Urinary bladder (tissue), 4 donors: ENCODE data around the gene MAPK10. TPM values are rescaled to one million over a fixed set of nuclear protein-coding genes. Genes with fewer than 3 reads are reported as not detected.

Experiments used
- DNase-seq: peaks from one replicate; pipeline ENCODE4 v3.0.0-alpha.2; 2015; ENCODE audit errors: extremely low spot score
- H3K27ac ChIP-seq: one replicate; pipeline ENCODE4 v1.5.1; 2013; ENCODE audit warnings: low read depth, mild to moderate bottlenecking, moderate library complexity
- H3K36me3 ChIP-seq: one replicate; pipeline ENCODE4 v1.6.1; 2013; ENCODE audit warnings: mild to moderate bottlenecking, moderate library complexity; ENCODE audit not compliant: insufficient read depth
- H3K4me1 ChIP-seq: one replicate; pipeline ENCODE4 v1.6.1; 2013; ENCODE audit warnings: mild to moderate bottlenecking, moderate library complexity; ENCODE audit not compliant: insufficient read depth
- H3K4me3 ChIP-seq: one replicate; pipeline ENCODE4 v1.5.1; 2013; ENCODE audit warnings: low read depth, low read length
- WGBS: extraction: QIAGEN DNeasy Blood & Tissue Kit; methylation state at CpG from one replicate; pipeline ENCODE4 v1.1.7; 2013; 5-methylcytosine and 5-hydroxymethylcytosine counted together
- polyA plus RNA-seq: library from polyadenylated mRNA; stranded (reverse); fragments of 200-250 nt; gene quantifications from one replicate; pipeline ENCODE4 v1.2.3, GENCODE V29; 2013
- small RNA-seq: library from RNA; depleted of rRNA; stranded (forward); fragments of <200 nt; gene quantifications from one replicate; pipeline ENCODE3, GENCODE V24; 2014
- total RNA-seq: library from RNA; depleted of rRNA; stranded (reverse); fragments of >200 nt; gene quantifications from one replicate; pipeline ENCODE4 v1.2.3, GENCODE V29; 2014
- donor health status: healthy with polysubstance abuse.
- donor health status: healthy.

Gene MAPK10
- total and polyA plus RNA-seq, 2 donors = 15.5 to 247 TPM

- no peak overlapping the region for H3K27ac ChIP-seq
- H3K36me3 ChIP-seq = no peaks in the 10 kb centered on the region
- 98% methylated on average over 1 of the region's 1 CpG for WGBS
- H3K4me3 ChIP-seq = no peak overlapping the region
- no peaks in the 10 kb centered on the region for H3K4me1 ChIP-seq
- DNase-seq = no peak
Measured at GRCh38 chr4:85963231-85963630, 396.6 kb downstream of the MAPK10 start.

DNA sequence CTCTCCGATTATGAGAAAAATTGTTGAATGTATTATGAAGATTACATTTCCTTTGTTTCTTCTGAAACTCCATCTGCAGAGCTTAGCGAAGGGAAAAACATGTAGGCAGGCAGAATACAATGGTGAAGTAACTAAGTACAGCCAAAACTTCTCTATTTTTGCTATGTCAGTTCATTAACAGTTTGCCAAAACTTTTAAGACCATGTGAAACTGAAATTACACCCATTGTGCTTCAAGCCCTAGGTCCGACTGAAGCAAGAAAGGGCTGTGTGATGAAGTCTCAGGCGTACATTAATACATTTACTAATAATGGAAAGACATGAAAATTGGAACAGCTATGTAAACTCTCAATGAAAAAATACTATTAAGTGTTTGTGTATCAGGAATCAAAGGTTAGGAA is 398.0 kb downstream of the MAPK10 start:
- H3K27ac ChIP-seq = no peak overlapping the region
- H3K36me3 ChIP-seq = no peaks in the 10 kb centered on the region
- DNase-seq = no peak
- WGBS = 84% methylated on average over 4 of the region's 4 CpGs
- no peak overlapping the region for H3K4me3 ChIP-seq
- H3K4me1 ChIP-seq = no peaks in the 10 kb centered on the region

DNA sequence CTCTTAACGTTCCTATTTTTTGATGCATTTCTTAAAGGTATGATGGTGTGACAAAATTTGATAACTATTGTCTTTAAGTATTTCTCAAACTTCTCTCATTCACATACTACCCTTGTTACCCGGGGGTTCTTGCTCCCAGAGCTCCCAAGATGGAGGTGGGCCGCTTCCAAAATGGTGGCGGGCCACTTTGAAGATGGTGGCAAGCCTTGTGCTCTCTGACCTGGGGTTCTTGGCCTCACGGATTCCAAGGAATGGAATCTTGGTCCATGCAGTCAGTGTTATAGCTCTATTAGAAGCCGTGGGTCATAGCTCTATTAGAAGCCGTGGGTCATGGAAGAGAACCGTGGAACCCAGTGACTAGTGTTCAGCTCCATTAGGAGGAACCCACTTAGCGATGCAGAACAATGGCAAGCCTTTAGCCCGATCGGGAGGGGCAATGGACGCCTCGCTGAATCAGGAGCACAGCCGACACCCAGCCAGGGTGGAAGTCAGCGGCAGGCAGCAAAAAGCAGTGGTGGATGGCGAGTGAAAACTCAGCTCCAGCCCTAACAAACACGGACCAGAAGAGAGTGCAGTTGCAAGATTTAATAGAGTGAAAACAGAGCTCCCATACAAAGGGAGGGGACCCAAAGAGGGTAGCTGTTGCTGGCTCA is 403.4 kb downstream of the MAPK10 start:
- DNase-seq = no peak
- WGBS = 92% methylated on average over 17 of the region's 17 CpGs
- H3K27ac ChIP-seq = no peak overlapping the region
- no peak overlapping the region for H3K4me3 ChIP-seq
- no peaks in the 10 kb centered on the region for H3K36me3 ChIP-seq
- no peaks in the 10 kb centered on the region for H3K4me1 ChIP-seq

DNA sequence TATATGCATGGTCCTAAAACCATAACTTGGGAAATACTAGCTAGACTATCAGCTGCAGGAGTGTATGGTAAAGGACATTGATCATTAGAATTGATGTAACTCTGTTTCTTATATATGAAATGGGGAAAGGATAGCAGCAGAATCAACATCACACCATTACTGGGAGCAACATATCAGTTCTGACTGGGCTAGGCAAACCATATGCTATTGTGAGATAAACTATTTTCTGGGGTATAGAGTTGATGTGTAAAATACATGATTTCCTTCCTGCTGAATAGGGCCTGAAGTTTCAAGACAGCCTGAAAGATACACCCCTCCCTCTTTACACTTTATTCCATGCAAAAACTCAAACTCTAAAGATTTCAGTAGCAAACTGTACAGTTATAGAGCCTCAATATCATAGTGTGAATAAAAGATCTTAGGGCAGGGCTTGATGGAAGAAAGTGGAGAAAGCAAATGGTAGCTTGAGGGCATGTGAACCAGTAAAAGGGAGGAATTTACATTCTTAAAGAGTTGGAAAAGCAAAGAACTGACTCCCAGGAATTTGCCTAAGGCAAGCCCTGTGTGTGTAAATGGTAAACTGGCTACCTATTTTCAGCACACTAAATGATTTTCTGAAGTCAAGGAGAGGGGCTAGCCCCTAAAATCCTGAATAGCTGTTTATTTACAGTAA is 404.1 kb downstream of the MAPK10 start:
- Histone ChIP-seq H3K27ac (no peak overlapping the region), H3K36me3 (no peaks in the 10 kb centered on the region), H3K4me3 (no peak overlapping the region), H3K4me1 (no peaks in the 10 kb centered on the region)
- DNase-seq = no peak

DNA sequence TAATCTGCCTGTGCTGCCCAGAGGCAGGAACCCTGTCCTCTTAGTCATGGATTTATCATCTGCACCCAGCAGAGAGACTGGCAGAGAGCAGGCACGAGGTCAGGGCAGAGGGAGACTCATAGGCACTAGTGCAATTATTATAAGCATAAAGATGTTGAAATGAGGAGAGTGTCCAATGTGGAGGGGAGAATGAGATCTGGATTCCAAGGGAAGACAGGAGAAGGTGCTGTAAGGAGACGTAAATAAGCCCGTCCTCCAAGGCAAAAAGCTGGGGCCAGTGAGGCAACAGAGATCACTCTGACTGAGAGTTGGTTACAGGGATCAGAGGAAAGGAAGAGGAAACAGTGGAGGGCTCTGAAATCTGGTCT is 406.2 kb downstream of the MAPK10 start:
- no peak overlapping the region for H3K27ac ChIP-seq
- H3K4me3 ChIP-seq = no peak overlapping the region
- no peaks in the 10 kb centered on the region for H3K36me3 ChIP-seq
- DNase-seq = no peak
- WGBS = 80% methylated on average over 3 of the region's 3 CpGs
- no peaks in the 10 kb centered on the region for H3K4me1 ChIP-seq

GRCh38 chr4:85952972-85953650 is 406.7 kb downstream of the MAPK10 start:
- no peak for DNase-seq
- WGBS = 64% methylated on average over 3 of the region's 3 CpGs
- Histone ChIP-seq H3K4me3 (no peak overlapping the region), H3K36me3 (no peaks in the 10 kb centered on the region), H3K4me1 (no peaks in the 10 kb centered on the region), H3K27ac (no peak overlapping the region)

- Histone ChIP-seq H3K36me3 (no peaks in the 10 kb centered on the region), H3K4me1 (no peaks in the 10 kb centered on the region), H3K27ac (no peak overlapping the region), H3K4me3 (no peak overlapping the region)
- no peak for DNase-seq
- 77% methylated on average over 3 of the region's 3 CpGs for WGBS
Measured at GRCh38 chr4:85952528-85952927, 407.3 kb downstream of the MAPK10 start.

DNA sequence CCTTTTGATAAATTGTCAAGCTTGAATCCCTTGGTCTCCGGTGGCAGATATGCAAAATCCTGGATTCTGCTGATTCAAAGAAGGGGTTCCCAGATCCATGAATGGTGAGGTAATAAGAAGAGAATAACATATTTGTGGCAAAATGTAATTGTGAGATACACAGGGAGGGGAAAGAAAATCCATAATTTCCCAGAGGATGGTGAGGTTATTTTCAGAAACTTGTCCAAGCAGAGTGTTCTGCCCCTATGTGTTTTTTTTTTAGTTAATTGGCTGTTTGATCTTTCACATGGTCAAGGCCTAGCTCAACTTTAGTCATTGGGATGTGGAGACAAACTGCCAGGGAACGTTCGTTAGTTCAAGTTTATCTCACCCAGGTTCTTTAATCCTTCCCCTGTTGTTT is 408.8 kb downstream of the MAPK10 start:
- H3K27ac ChIP-seq = no peak overlapping the region
- no peaks in the 10 kb centered on the region for H3K36me3 ChIP-seq
- H3K4me3 ChIP-seq = no peak overlapping the region
- DNase-seq = no peak
- 92% methylated on average over 3 of the region's 3 CpGs for whole genome bisulfite sequencing
- H3K4me1 ChIP-seq = no peaks in the 10 kb centered on the region

DNA sequence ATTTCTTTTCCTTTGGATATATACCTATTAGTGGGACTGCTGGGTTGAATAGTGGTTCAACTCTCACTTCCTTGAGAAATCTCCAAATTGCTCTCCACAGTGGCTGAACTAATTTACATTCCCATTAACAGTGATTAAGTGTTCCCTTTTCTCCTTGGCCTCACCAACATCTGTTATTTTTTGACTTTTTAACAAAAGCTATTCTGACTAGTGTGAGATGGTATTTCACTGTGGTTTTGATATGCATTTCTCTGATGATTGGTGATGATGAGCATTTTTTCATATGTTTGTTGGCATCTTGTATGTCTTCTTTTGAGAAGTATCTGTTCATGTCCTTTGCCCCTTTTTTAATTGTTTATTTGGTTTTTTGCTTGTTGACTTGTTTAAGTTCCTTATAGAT is 413.0 kb downstream of the MAPK10 start:
- H3K4me1 ChIP-seq = no peaks in the 10 kb centered on the region
- DNase-seq = no peak

GRCh38 chr4:85942107-85942506 is 417.7 kb downstream of the MAPK10 start:
- WGBS = 75% methylated on average over 5 of the region's 5 CpGs
- no peaks in the 10 kb centered on the region for H3K36me3 ChIP-seq
- H3K27ac ChIP-seq = no peak overlapping the region
- no peak for DNase-seq
- no peaks in the 10 kb centered on the region for H3K4me1 ChIP-seq
- no peak overlapping the region for H3K4me3 ChIP-seq

More for the DNA sequence above, 413.0 kb downstream of the MAPK10 start:
- no peaks in the 10 kb centered on the region for H3K36me3 ChIP-seq
- H3K27ac ChIP-seq = no peak overlapping the region
- no peak overlapping the region for H3K4me3 ChIP-seq

DNA sequence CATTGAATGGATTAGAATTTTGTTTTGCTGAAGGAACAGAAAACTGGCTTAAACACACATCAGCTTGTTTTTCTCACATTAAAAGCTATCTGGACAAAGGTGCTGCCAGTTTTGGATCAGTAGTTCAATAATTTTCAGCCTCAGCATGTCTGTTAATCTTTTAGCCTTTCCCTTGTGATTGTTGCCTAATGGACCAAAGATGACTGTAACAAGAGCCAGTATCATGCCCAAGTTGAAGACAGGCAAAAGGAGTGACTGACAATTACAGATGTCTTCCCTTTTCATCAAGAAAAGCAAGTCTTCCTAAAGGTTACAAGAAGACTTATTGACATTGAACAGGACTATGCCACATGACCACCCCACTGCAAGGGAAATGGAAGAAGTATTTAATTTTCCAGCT is 419.7 kb downstream of the MAPK10 start:
- Histone ChIP-seq H3K4me1 (no peaks in the 10 kb centered on the region), H3K4me3 (no peak overlapping the region), H3K27ac (no peak overlapping the region), H3K36me3 (no peaks in the 10 kb centered on the region)
- DNase-seq = no peak

Small RNAs within 50 kb of the gene (small RNA-seq; reads per million reads assigned to genes)
- gene RN7SKP96 = not detected

Other genes starting within 250 kb of the MAPK10 start
- 92.4 TPM for gene PTPN13, start 234.3 kb upstream of the MAPK10 start, total RNA-seq
- gene PTPN13, start 234.3 kb upstream of the MAPK10 start, polyA plus RNA-seq = 18.1 TPM